HCT116 (cell line): ENCODE measurements around the gene ELOA. TPM values are rescaled to one million over a fixed set of nuclear protein-coding genes. Genes with fewer than 3 reads are reported as not detected.
A peak's percentile ranks its signal among the peaks of the same experiment; 100 is the strongest.

ENCODE experiments used
- ATAC-seq: fragments of 200-7000 bp; cut with Tn5 transposase; 2 replicates; pipeline ENCODE4 v1.9.1; 2020; ENCODE audit warnings: mild to moderate bottlenecking, moderate library complexity
- BruUV-seq: library from RNA; stranded (reverse); fragments of 400-500 nt; replicated peaks from 2 replicates; lab custom pipeline; 2021; lab: Mats Ljungman, UMichigan
- CTCF ChIA-PET: fragments of 300-600 bp; sonication (Branson Sonifier 250); formaldehyde crosslinking; loops from one replicate; lab custom pipeline; 2021; ENCODE audit warnings: antibody characterized with exemption; lab: Charles Lee
- POLR2A ChIA-PET: fragments of 300-600, 350-600 bp; sonication (Branson Sonifier 250); formaldehyde crosslinking; loops from one replicate; lab custom pipeline; 2021; ENCODE audit warnings: antibody characterized with exemption; lab: Charles Lee
- RAD21 ChIA-PET, 2 experiments: fragments of 300-600 bp; sonication (Branson Sonifier 250); formaldehyde crosslinking; loops; one replicate each; lab custom pipeline; 2023; ENCODE audit warnings: low total read pairs in 2 of 2; ENCODE audit not compliant: uncharacterized antibody in 2 of 2, unreplicated experiment in 2 of 2, low non-redundant PET in 1 of 2; lab: Charles Lee
- DNase-seq: peaks from one replicate; pipeline ENCODE4 v3.0.0-alpha.2; 2010; ENCODE audit warnings: low read depth, low spot score
- H2AFZ ChIP-seq: fragments of 200-600 bp; shearing (Covaris generic), sonication (generic); 2 replicates; pipeline ENCODE4 v1.6.1; 2017; ENCODE audit warnings: low read depth, mixed run types, mixed read lengths, antibody characterized with exemption, low read length; ENCODE audit not compliant: poor library complexity, severe bottlenecking
- H3K27ac ChIP-seq: 2 replicates; pipeline ENCODE4 v1.5.1; 2012; ENCODE audit warnings: low read depth, low read length
- H3K27me3 ChIP-seq: fragments of 200-600 bp; sonication (generic); 2 replicates; pipeline ENCODE4 v1.6.1; 2016; ENCODE audit warnings: mixed run types, low read length, mixed read lengths; ENCODE audit not compliant: insufficient read depth
- H3K36me3 ChIP-seq, 2 experiments: fragments of 200-500 bp in 1 of 2; fragments of 200-600 bp in 1 of 2; sonication (Bioruptor generic) in 1 of 2; sonication (generic) in 1 of 2; 2 replicates each; pipeline versions ENCODE4 v1.5.1 to v1.6.1; 2014 to 2016; ENCODE audit warnings: low read length in 2 of 2, inconsistent platforms in 1 of 2, mixed read lengths in 1 of 2, mixed run types in 1 of 2; ENCODE audit not compliant: insufficient read depth in 2 of 2, control insufficient read depth in 1 of 2
- H3K4me1 ChIP-seq, 2 experiments: fragments of 200-600 bp in 1 of 2; sonication (generic) in 1 of 2; 2 replicates each; pipeline versions ENCODE4 v1.5.1 to v1.6.1; 2012 to 2017; ENCODE audit warnings: low read length in 2 of 2, inconsistent platforms in 1 of 2, mild to moderate bottlenecking in 1 of 2, mixed read lengths in 1 of 2, mixed run types in 1 of 2, moderate library complexity in 1 of 2; ENCODE audit not compliant: insufficient read depth in 2 of 2, control insufficient read depth in 1 of 2
- H3K4me2 ChIP-seq: fragments of 200-600 bp; sonication (generic); 2 replicates; pipeline ENCODE4 v1.6.1; 2017; ENCODE audit warnings: mixed run types, low read length, mixed read lengths
- H3K4me3 ChIP-seq, 2 experiments: fragments of 200-600 bp in 1 of 2; sonication (generic) in 1 of 2; replicated peaks in 1 of 2; 2 replicates each; pipeline ENCODE4 v1.5.1; 2011 to 2016; ENCODE audit warnings: low read length in 2 of 2, control low read depth in 1 of 2, low read depth in 1 of 2, mild to moderate bottlenecking in 1 of 2, mixed read lengths in 1 of 2, mixed run types in 1 of 2
- H3K79me2 ChIP-seq: fragments of 200-600 bp; sonication (generic); 2 replicates; pipeline ENCODE4 v1.6.1; 2017; ENCODE audit warnings: mild to moderate bottlenecking, mixed run types, low read length, moderate library complexity, mixed read lengths; ENCODE audit not compliant: insufficient read depth
- H3K9ac ChIP-seq: fragments of 200-600 bp; sonication (generic); 2 replicates; pipeline ENCODE4 v1.6.1; 2016; ENCODE audit warnings: low read length, mixed read lengths
- H3K9me2 ChIP-seq: fragments of 200-600 bp; sonication (generic), shearing (Covaris generic); 2 replicates; pipeline ENCODE4 v1.6.1; 2017; ENCODE audit warnings: mixed run types, mild to moderate bottlenecking, moderate library complexity; ENCODE audit not compliant: insufficient read depth
- H3K9me3 ChIP-seq, 2 experiments: fragments of 200-500 bp in 1 of 2; fragments of 200-600 bp in 1 of 2; sonication (Bioruptor generic) in 1 of 2; sonication (generic) in 1 of 2; 2 replicates each; pipeline ENCODE4 v1.6.1; 2014 to 2017; ENCODE audit warnings: low read length in 2 of 2, mixed read lengths in 2 of 2, inconsistent platforms in 1 of 2, low read depth in 1 of 2, mild to moderate bottlenecking in 1 of 2, mixed run types in 1 of 2, moderate library complexity in 1 of 2; ENCODE audit not compliant: control insufficient read depth in 1 of 2, insufficient read depth in 1 of 2
- H4K20me1 ChIP-seq: fragments of 200-600 bp; sonication (generic), shearing (Covaris generic); 2 replicates; pipeline ENCODE4 v1.6.1; 2017; ENCODE audit warnings: mixed run types, mild to moderate bottlenecking, moderate library complexity; ENCODE audit not compliant: insufficient read depth
- ATF3 ChIP-seq: IDR thresholded peaks from 2 replicates; pipeline ENCODE4 v1.6.1; 2012
- CBX3 ChIP-seq: IDR thresholded peaks from 2 replicates; pipeline ENCODE4 v1.6.1; 2012; ENCODE audit warnings: low read depth
- EZH2 ChIP-seq: fragments of 200-600 bp; sonication (generic); IDR thresholded peaks from 2 replicates; pipeline ENCODE4 v1.6.1; 2017; ENCODE audit warnings: antibody characterized with exemption, mixed run types
- EZH2phosphoT487 ChIP-seq: fragments of 200-600 bp; IDR thresholded peaks from 2 replicates; pipeline ENCODE4 v1.6.1; 2018; ENCODE audit warnings: antibody characterized with exemption, borderline replicate concordance
- JUND ChIP-seq: IDR thresholded peaks from 2 replicates; pipeline ENCODE4 v1.6.1; 2012
- RAD21 ChIP-seq: IDR thresholded peaks from 2 replicates; pipeline ENCODE4 v1.6.1; 2012; ENCODE audit warnings: low read depth, mild to moderate bottlenecking
- REST ChIP-seq: IDR thresholded peaks from 2 replicates; pipeline ENCODE4 v1.6.1; 2012; ENCODE audit warnings: low read depth
- SIN3A ChIP-seq: IDR thresholded peaks from 2 replicates; pipeline ENCODE4 v1.6.1; 2012; ENCODE audit warnings: low read depth
- YY1 ChIP-seq: IDR thresholded peaks from 2 replicates; pipeline ENCODE4 v1.6.1; 2011; ENCODE audit warnings: low read length, low read depth, moderate library complexity, mild to moderate bottlenecking; ENCODE audit not compliant: insufficient replicate concordance; ENCODE audit errors: extremely low read depth
- ZFX ChIP-seq: fragments of 450-650 bp; IDR thresholded peaks from 2 replicates; pipeline ENCODE4 v1.6.1; 2017
- ZNF274 ChIP-seq: fragments of 200-500 bp; sonication (Bioruptor generic); IDR thresholded peaks from 2 replicates; pipeline ENCODE4 v1.6.1; 2014; ENCODE audit warnings: mild to moderate bottlenecking, low read depth, low read length, inconsistent platforms
- intact Hi-C: fragments of 100-400 bp; cut with micrococcal nuclease; formaldehyde crosslinking; loops from 2 replicates; pipeline ENCODE4 v1.10.0; 2022
- total RNA-seq: library from RNA; stranded (reverse); gene quantifications from one replicate; pipeline ENCODE4 v1.2.1, GENCODE V29; 2021; ENCODE audit not compliant: unreplicated experiment

The ELOA gene
- total RNA-seq, 1 experiment from 2014 or later, result 39.3 TPM

- TF ChIP-seq REST, result no peak
- TF ChIP-seq RAD21, result no peak
- no peak for TF ChIP-seq ATF3
Observed at GRCh38 chr1:23698466-23698865, 44.8 kb upstream of the ELOA start (continued).

GRCh38 chr1:23699280-23700179 is 43.7 kb upstream of the ELOA start:
- DNase-seq, result no peak
- ChIA-PET CTCF (interaction anchor here (1.1 kb wide), 1 partner anchor 79 kb away, joined by 5 read pairs; the partner anchor contains the start of gene PITHD1), RAD21 (no interaction called here), POLR2A (interaction anchor here (0.7 to 3.9 kb wide), 2 partner anchors 8 to 194 kb away, joined by 3 to 15 read pairs; partner anchors contain the start of gene RPL11)
- H3K9ac ChIP-seq, result no peak overlapping the region
- no peaks in the 10 kb centered on the region for H3K9me3 ChIP-seq
- TF ChIP-seq ZFX (no peak), CBX3 (no peak), EZH2phosphoT487 (no peak), ZNF274 (no peak), EZH2 (no peak), SIN3A (no peak), YY1 (no peak), JUND (no peak)
- H2AFZ ChIP-seq, result no peak overlapping the region
- H3K9me2 ChIP-seq, result no peaks in the 10 kb centered on the region
- H3K4me1 ChIP-seq, result 0 out of 4 replicates have a peak, but pooled peaks cover 0 to 4% of the 10 kb centered on the region in 2 experiments
- intact Hi-C loops, result no loop called here
- peaks cover 77 to 80% of the 10 kb centered on the region in 2 experiments for H3K36me3 ChIP-seq
- no peak overlapping the region for H3K27ac ChIP-seq
- H3K27me3 ChIP-seq, result no peaks in the 10 kb centered on the region
- peak; percentile 21; the same call in 1 of the 2 replicates for ATAC-seq
- H3K4me3 ChIP-seq, result no peak overlapping the region
- no TSS peak for BruUV-seq
- peaks cover 93% of the 10 kb centered on the region for H3K79me2 ChIP-seq
- no peak overlapping the region for H3K4me2 ChIP-seq
- H4K20me1 ChIP-seq, result peaks cover 66% of the 10 kb centered on the region
